NCI-H1092 treated with DMSO at 0.1 percent for 48 hours (cell line): ENCODE data around the gene DNAAF1.
A peak's percentile ranks its signal among the peaks of the same experiment; 100 is the strongest.

ENCODE experiments used
- DNase-seq: peaks from one replicate; lab custom pipeline; 2025; lab: John Stamatoyannopoulos, UW

Gene DNAAF1

GRCh38 chr16:84161037-84161436, 15.9 kb downstream of the DNAAF1 start:
- DNase-seq = no peak

GRCh38 chr16:84161801-84162200, 16.7 kb downstream of the DNAAF1 start:
- DNase-seq = no peak

- DNase-seq = no peak
Measured at GRCh38 chr16:84165746-84166145, 20.6 kb downstream of the DNAAF1 start.

GRCh38 chr16:84166796-84167695, 21.9 kb downstream of the DNAAF1 start:
- no peak for DNase-seq

GRCh38 chr16:84169765-84170310, 24.7 kb downstream of the DNAAF1 start:
- DNase-seq = no peak

- DNase-seq = no peak
Measured at GRCh38 chr16:84174396-84174795, 29.3 kb downstream of the DNAAF1 start.

- peak; percentile 70 for DNase-seq
Measured at GRCh38 chr16:84175350-84176081, 30.4 kb downstream of the DNAAF1 start.

- no peak for DNase-seq
Measured at GRCh38 chr16:84176192-84177053, 31.3 kb downstream of the DNAAF1 start.

- DNase-seq = no peak
Measured at GRCh38 chr16:84177741-84178073, 32.6 kb downstream of the DNAAF1 start.

GRCh38 chr16:84178146-84178765, 33.1 kb downstream of the DNAAF1 start:
- DNase-seq = no peak

- no peak for DNase-seq
Measured at GRCh38 chr16:84178892-84179611, 33.9 kb downstream of the DNAAF1 start.

GRCh38 chr16:84179612-84180320, 34.7 kb downstream of the DNAAF1 start:
- DNase-seq = no peak

- DNase-seq = no peak
Measured at GRCh38 chr16:84180519-84181140, 35.5 kb downstream of the DNAAF1 start.

GRCh38 chr16:84181144-84181915, 36.2 kb downstream of the DNAAF1 start:
- DNase-seq = no peak

- no peak for DNase-seq
Measured at GRCh38 chr16:84182104-84182503, 37.0 kb downstream of the DNAAF1 start.

- DNase-seq = no peak
Measured at GRCh38 chr16:84182680-84183571, 37.8 kb downstream of the DNAAF1 start.

GRCh38 chr16:84183572-84183875, 38.4 kb downstream of the DNAAF1 start:
- DNase-seq = no peak

GRCh38 chr16:84183911-84184591, 38.9 kb downstream of the DNAAF1 start:
- DNase-seq = no peak
